IMR-90 (cell line): Measurements from ENCODE around the gene SPDYC. TPM values are rescaled to one million over a fixed set of nuclear protein-coding genes. Genes with fewer than 3 reads are reported as not detected.

ENCODE experiments used
- ATAC-seq: fragments of 200-7000 bp; cut with Tn5 transposase; 2 replicates; pipeline ENCODE4 v1.9.1; 2020; ENCODE audit warnings: low read depth, mild to moderate bottlenecking, moderate library complexity
- BruUV-seq: library from RNA; stranded (reverse); fragments of 400-500 nt; replicated peaks from 2 replicates; lab custom pipeline; 2021; lab: Mats Ljungman, UMichigan
- CTCF ChIA-PET: fragments of 300-600 bp; formaldehyde crosslinking; extraction: SDS; loops from one replicate; lab custom pipeline; 2021; ENCODE audit warnings: antibody characterized with exemption; lab: Yijun Ruan, JAX
- POLR2A ChIA-PET: fragments of 300-600 bp; sonication (Branson Sonifier 250); formaldehyde crosslinking; loops from one replicate; lab custom pipeline; 2022; ENCODE audit warnings: antibody characterized with exemption; ENCODE audit not compliant: unreplicated experiment; lab: Charles Lee
- DNase-seq: peaks from one replicate; pipeline ENCODE4 v3.0.0; 2013
- H2AFZ ChIP-seq: replicated peaks from 2 replicates; pipeline ENCODE3; 2013; ENCODE audit warnings: low read length, mild to moderate bottlenecking; ENCODE audit not compliant: poor library complexity
- H2AK5ac ChIP-seq: 2 replicates; pipeline ENCODE4 v1.6.1; 2013; ENCODE audit warnings: low read depth, low read length, inconsistent platforms
- H2AK9ac ChIP-seq: replicated peaks from 2 replicates; pipeline ENCODE3; 2013; ENCODE audit warnings: mild to moderate bottlenecking, low read depth, low read length, moderate library complexity; ENCODE audit not compliant: poor library complexity
- H2BK120ac ChIP-seq: 2 replicates; pipeline ENCODE4 v1.6.1; 2013; ENCODE audit warnings: low read depth, low read length, inconsistent platforms
- H2BK15ac ChIP-seq: 3 replicates; pipeline ENCODE4 v1.6.1; 2013; ENCODE audit warnings: low read depth, low read length, inconsistent platforms
- H2BK20ac ChIP-seq: 2 replicates; pipeline ENCODE4 v1.6.1; 2013; ENCODE audit warnings: low read depth, mild to moderate bottlenecking, inconsistent platforms, low read length, moderate library complexity
- H2BK5ac ChIP-seq: 2 replicates; pipeline ENCODE4 v1.6.1; 2013; ENCODE audit warnings: mild to moderate bottlenecking, low read depth, low read length, inconsistent platforms; ENCODE audit not compliant: poor library complexity, severe bottlenecking
- H3K14ac ChIP-seq: replicated peaks from 2 replicates; pipeline ENCODE4 v1.6.1; 2013; ENCODE audit warnings: low read depth, low read length, inconsistent platforms
- H3K18ac ChIP-seq: 2 replicates; pipeline ENCODE4 v1.6.1; 2013; ENCODE audit warnings: low read depth, low read length, control low read depth
- H3K23ac ChIP-seq: 2 replicates; pipeline ENCODE4 v1.6.1; 2013; ENCODE audit warnings: low read depth, low read length, inconsistent platforms
- H3K27ac ChIP-seq: 2 replicates; pipeline ENCODE4 v1.5.1; 2013; ENCODE audit warnings: mild to moderate bottlenecking, control low read depth, low read length; ENCODE audit not compliant: insufficient read depth
- H3K27me3 ChIP-seq: 2 replicates; pipeline ENCODE4 v1.6.1; 2013; ENCODE audit warnings: low read length; ENCODE audit not compliant: control insufficient read depth, insufficient read depth
- H3K36me3 ChIP-seq: 2 replicates; pipeline ENCODE4 v1.6.1; 2013; ENCODE audit warnings: low read length, mixed read lengths; ENCODE audit not compliant: control insufficient read depth, insufficient read depth
- H3K4ac ChIP-seq: 2 replicates; pipeline ENCODE4 v1.6.1; 2013; ENCODE audit warnings: low read depth, low read length, inconsistent platforms
- H3K4me1 ChIP-seq: 2 replicates; pipeline ENCODE4 v1.6.1; 2013; ENCODE audit warnings: low read length, mixed read lengths; ENCODE audit not compliant: control insufficient read depth, insufficient read depth
- H3K4me2 ChIP-seq: 2 replicates; pipeline ENCODE4 v1.6.1; 2013; ENCODE audit warnings: low read depth, mild to moderate bottlenecking, control low read depth, low read length, moderate library complexity
- H3K4me3 ChIP-seq: 2 replicates; pipeline ENCODE4 v1.5.1; 2013; ENCODE audit warnings: low read depth, mild to moderate bottlenecking, control low read depth, low read length, moderate library complexity; ENCODE audit not compliant: insufficient read depth
- H3K56ac ChIP-seq: 2 replicates; pipeline ENCODE4 v1.6.1; 2013; ENCODE audit warnings: low read length, inconsistent platforms; ENCODE audit not compliant: insufficient read depth; ENCODE audit errors: extremely low read depth
- H3K79me1 ChIP-seq, 2 experiments: 2 replicates each; pipeline ENCODE4 v1.6.1; 2013; ENCODE audit warnings: low read length in 2 of 2, inconsistent platforms in 1 of 2, low read depth in 1 of 2
- H3K9ac ChIP-seq: 2 replicates; pipeline ENCODE4 v1.6.1; 2013; ENCODE audit warnings: low read depth, low read length, control low read depth
- H3K9me1 ChIP-seq: 2 replicates; pipeline ENCODE4 v1.6.1; 2013; ENCODE audit warnings: low read length, inconsistent platforms; ENCODE audit not compliant: insufficient read depth
- H3K9me3 ChIP-seq: 2 replicates; pipeline ENCODE4 v1.6.1; 2013; ENCODE audit warnings: low read length; ENCODE audit not compliant: control insufficient read depth, insufficient read depth
- H4K20me1 ChIP-seq: 2 replicates; pipeline ENCODE4 v1.6.1; 2013; ENCODE audit warnings: low read length, inconsistent platforms; ENCODE audit not compliant: insufficient read depth
- H4K5ac ChIP-seq: 2 replicates; pipeline ENCODE4 v1.6.1; 2013; ENCODE audit warnings: mild to moderate bottlenecking, low read depth, low read length, control low read depth
- H4K8ac ChIP-seq, 2 experiments: 2 replicates each; pipeline ENCODE4 v1.6.1; 2013; ENCODE audit warnings: low read depth in 2 of 2, low read length in 2 of 2, control low read depth in 1 of 2, inconsistent platforms in 1 of 2
- H4K91ac ChIP-seq: 2 replicates; pipeline ENCODE4 v1.6.1; 2013; ENCODE audit warnings: low read depth, low read length, inconsistent platforms; ENCODE audit not compliant: insufficient read depth
- BHLHE40 ChIP-seq: fragments of 150-350 bp; IDR thresholded peaks from 2 replicates; pipeline ENCODE4 v1.6.1; 2016; ENCODE audit warnings: mild to moderate bottlenecking, low read depth, low read length
- CEBPB ChIP-seq: IDR thresholded peaks from 2 replicates; pipeline ENCODE4 v1.6.1; 2012; ENCODE audit warnings: low read depth, low read length, improper control_type of control experiment
- CHD1 ChIP-seq: IDR thresholded peaks from 2 replicates; pipeline ENCODE4 v1.6.1; 2012; ENCODE audit warnings: low read depth, low read length, improper control_type of control experiment
- CTCF ChIP-seq: conservative IDR thresholded peaks from 2 replicates; pipeline ENCODE4 v1.5.1; 2012; ENCODE audit warnings: mild to moderate bottlenecking, low read depth, low read length, improper control_type of control experiment
- ELK1 ChIP-seq: fragments of 150-350 bp; IDR thresholded peaks from 2 replicates; pipeline ENCODE4 v1.6.1; 2016; ENCODE audit warnings: low read depth, mild to moderate bottlenecking, low read length, moderate library complexity, borderline replicate concordance
- FOS ChIP-seq: fragments of 150-350 bp; IDR thresholded peaks from 2 replicates; pipeline ENCODE4 v1.6.1; 2016; ENCODE audit warnings: low read depth, low read length
- MAFK ChIP-seq: IDR thresholded peaks from 2 replicates; pipeline ENCODE4 v1.6.1; 2012; ENCODE audit warnings: low read depth, low read length, improper control_type of control experiment
- MAZ ChIP-seq: IDR thresholded peaks from 2 replicates; pipeline ENCODE4 v1.6.1; 2012; ENCODE audit warnings: low read depth, mild to moderate bottlenecking, low read length, improper control_type of control experiment, moderate library complexity, borderline replicate concordance
- MXI1 ChIP-seq: IDR thresholded peaks from 2 replicates; pipeline ENCODE4 v1.6.1; 2012; ENCODE audit warnings: low read depth, mild to moderate bottlenecking, low read length, moderate library complexity, borderline replicate concordance
- NFE2L2 ChIP-seq: fragments of 150-350 bp; IDR thresholded peaks from 2 replicates; pipeline ENCODE4 v1.6.1; 2016; ENCODE audit warnings: low read depth, mild to moderate bottlenecking, low read length
- POLR2A ChIP-seq: IDR thresholded peaks from 2 replicates; pipeline ENCODE4 v1.6.1; 2012; ENCODE audit warnings: mild to moderate bottlenecking, low read depth, low read length
- RAD21 ChIP-seq: IDR thresholded peaks from 2 replicates; pipeline ENCODE4 v1.6.1; 2012; ENCODE audit warnings: low read length, improper control_type of control experiment
- RCOR1 ChIP-seq: IDR thresholded peaks from 2 replicates; pipeline ENCODE4 v1.6.1; 2012; ENCODE audit warnings: mild to moderate bottlenecking, low read length, improper control_type of control experiment; ENCODE audit not compliant: insufficient replicate concordance
- RFX5 ChIP-seq: IDR thresholded peaks from 2 replicates; pipeline ENCODE4 v1.8.0; 2012; ENCODE audit warnings: low read depth, mild to moderate bottlenecking, low read length, moderate library complexity
- SMC3 ChIP-seq: fragments of 150-350 bp; IDR thresholded peaks from 2 replicates; pipeline ENCODE4 v1.6.1; 2016; ENCODE audit warnings: low read depth, mild to moderate bottlenecking, antibody characterized with exemption, low read length, moderate library complexity
- USF2 ChIP-seq: fragments of 150-350 bp; IDR thresholded peaks from 2 replicates; pipeline ENCODE4 v1.6.1; 2017; ENCODE audit warnings: mild to moderate bottlenecking, antibody characterized with exemption, low read length, low read depth
- WGBS, 2 experiments: methylation state at CpG; one replicate each; pipeline versions ENCODE4 v1.1.5 to v1.1.7; 2013; ENCODE audit warnings: missing lambda C conversion rate in 2 of 2; ENCODE audit not compliant: insufficient read length in 1 of 2; ENCODE audit errors: extremely low coverage in 2 of 2; 5-methylcytosine and 5-hydroxymethylcytosine counted together
- dilution Hi-C: fragments of 300-500 bp; cut with HindIII; formaldehyde crosslinking; loops from one replicate; pipeline ENCODE4 v1.14.3; 2018; ENCODE audit warnings: low sequenced_read_pairs; ENCODE audit not compliant: unreplicated experiment
- in situ Hi-C: fragments of 300-500 bp; cut with MboI; formaldehyde crosslinking; loops from 3 replicates; pipeline ENCODE4 v1.14.3; 2019; ENCODE audit warnings: low sequenced_read_pairs, inconsistent platforms, mixed read lengths
- intact Hi-C: fragments of 100-400 bp; cut with micrococcal nuclease; formaldehyde crosslinking; loops from 2 replicates; pipeline ENCODE4 v1.10.0; 2022
- polyA plus RNA-seq, 3 experiments: library from polyadenylated mRNA; depleted of rRNA; stranded (reverse); fragments of >200 nt; gene quantifications; 2 replicates each; pipeline ENCODE4 v1.2.3, GENCODE V29; 2012; ENCODE audit warnings: low replicate concordance in 1 of 3
- total RNA-seq: library from RNA; depleted of rRNA; stranded (reverse); fragments of >200 nt; gene quantifications from 2 replicates; pipeline ENCODE4 v1.2.3, GENCODE V29; 2012

Gene SPDYC
- total and polyA plus RNA-seq, 2 of the 4 experiments (the other 2 are of a cell fraction): not detected

GRCh38 chr11:65160643-65161042 is 9.4 kb upstream of the SPDYC start:
- ATAC-seq (no peak), DNase-seq (no peak)
- no TSS peak for BruUV-seq
- H2AK9ac ChIP-seq: no peak overlapping the region
- ChIA-PET POLR2A (no interaction called here), CTCF (no interaction called here)
- intact Hi-C loops: no loop called here
- no peaks in the 10 kb centered on the region for H3K36me3 ChIP-seq
- H3K9ac ChIP-seq: no peak overlapping the region
- no peak overlapping the region for H3K4ac ChIP-seq
- no peak overlapping the region for H4K91ac ChIP-seq
- peaks cover under 1% of the 10 kb centered on the region; the same call in 1 of the 2 replicates for H3K4me1 ChIP-seq
- no peak overlapping the region for H3K27ac ChIP-seq
- 0 out of 2 replicates have a peak, but pooled peaks cover 2% of the 10 kb centered on the region for H3K27me3 ChIP-seq
- no peak overlapping the region for H3K23ac ChIP-seq
- no peaks in the 10 kb centered on the region for H3K79me1 ChIP-seq
- H4K20me1 ChIP-seq: no peaks in the 10 kb centered on the region
- H3K9me1 ChIP-seq: no peaks in the 10 kb centered on the region
- no peak overlapping the region for H2AFZ ChIP-seq
- H3K14ac ChIP-seq: no peak overlapping the region
- WGBS, 2 experiments: no CpG with 5 or more reads among the region's 3 CpGs
- no peak overlapping the region for H2BK15ac ChIP-seq
- no peak overlapping the region for H3K4me2 ChIP-seq
- no peak overlapping the region for H2BK120ac ChIP-seq
- no peak for TF ChIP-seq POLR2A
- no peak for TF ChIP-seq RCOR1
- no peak for TF ChIP-seq RFX5
- TF ChIP-seq USF2: no peak
- no peak for TF ChIP-seq CHD1
- TF ChIP-seq FOS: no peak
- no peak for TF ChIP-seq NFE2L2
- TF ChIP-seq MAFK: no peak
- no peak for TF ChIP-seq MXI1
- no peak for TF ChIP-seq SMC3
- no peak for TF ChIP-seq ELK1
- no peak for TF ChIP-seq CEBPB
- TF ChIP-seq MAZ: no peak
- TF ChIP-seq RAD21: no peak
- no peak for TF ChIP-seq CTCF
- no peak for TF ChIP-seq BHLHE40
- H4K5ac ChIP-seq: no peak overlapping the region
- no peak overlapping the region for H3K56ac ChIP-seq
- H3K4me3 ChIP-seq: no peak overlapping the region
- no peaks in the 10 kb centered on the region for H3K9me3 ChIP-seq
- H2AK5ac ChIP-seq: no peak overlapping the region
- no peak overlapping the region for H2BK5ac ChIP-seq
- dilution Hi-C loops: no loop called here
- no peak overlapping the region for H2BK20ac ChIP-seq
- in situ Hi-C loops: no loop called here
- no peak overlapping the region for H3K18ac ChIP-seq
- H4K8ac ChIP-seq: no peak overlapping the region
